SK-N-SH (cell line): Measurements from ENCODE around the gene TP53I3. TPM values are rescaled to one million over a fixed set of nuclear protein-coding genes. Genes with fewer than 3 reads are reported as not detected.

ENCODE experiments used
- CTCF ChIA-PET: fragments of 300-600, 350-600 bp; formaldehyde crosslinking; extraction: SDS; loops from one replicate; lab custom pipeline; 2021; lab: Yijun Ruan, JAX
- POLR2A ChIA-PET: fragments of 350-600 bp; sonication (Branson Sonifier 250); formaldehyde crosslinking; extraction: SDS; loops from one replicate; lab custom pipeline; 2020; ENCODE audit warnings: antibody characterized with exemption, inconsistent platforms; lab: Yijun Ruan, JAX
- DNase-seq: peaks from one replicate; pipeline ENCODE4 v3.0.0; 2012
- H2AFZ ChIP-seq: fragments of 200-600 bp; sonication (generic); 2 replicates; pipeline ENCODE4 v1.8.1; 2016; ENCODE audit warnings: antibody characterized with exemption, mild to moderate bottlenecking, low read depth
- H3F3A ChIP-seq: fragments of 200-600 bp; sonication (generic); replicated peaks from 2 replicates; pipeline ENCODE3; 2016; ENCODE audit warnings: antibody characterized with exemption, mild to moderate bottlenecking; ENCODE audit not compliant: insufficient read depth
- H3K27ac ChIP-seq, 2 experiments: fragments of 200-500 bp in 1 of 2; fragments of 200-600 bp in 1 of 2; sonication (Bioruptor generic) in 1 of 2; sonication (generic), shearing (Covaris generic) in 1 of 2; 2 replicates each; pipeline versions ENCODE4 v1.5.1 to v1.6.1; 2014 to 2016; ENCODE audit warnings: low read depth in 2 of 2, inconsistent platforms in 1 of 2, low read length in 1 of 2, mild to moderate bottlenecking in 1 of 2, mixed read lengths in 1 of 2
- H3K27me3 ChIP-seq: fragments of 200-600 bp; sonication (generic), shearing (Covaris generic); 2 replicates; pipeline ENCODE4 v1.6.1; 2016; ENCODE audit warnings: mixed run types; ENCODE audit not compliant: insufficient read depth
- H3K36me3 ChIP-seq, 2 experiments: fragments of 200-500 bp in 1 of 2; fragments of 200-600 bp in 1 of 2; sonication (Bioruptor generic) in 1 of 2; sonication (generic) in 1 of 2; replicated peaks in 1 of 2; 2 replicates each; pipeline versions ENCODE3 to v1.5.1; 2014 to 2016; ENCODE audit warnings: low read length in 1 of 2, mild to moderate bottlenecking in 1 of 2; ENCODE audit not compliant: insufficient read depth in 2 of 2, control insufficient read depth in 1 of 2
- H3K4me1 ChIP-seq, 2 experiments: fragments of 200-500 bp in 1 of 2; fragments of 200-600 bp in 1 of 2; sonication (Bioruptor generic) in 1 of 2; sonication (generic), shearing (Covaris generic) in 1 of 2; 2 replicates each; pipeline versions ENCODE4 v1.5.1 to v1.6.1; 2014 to 2016; ENCODE audit warnings: low read depth in 1 of 2, low read length in 1 of 2, mixed run types in 1 of 2; ENCODE audit not compliant: insufficient read depth in 2 of 2, control insufficient read depth in 1 of 2
- H3K4me2 ChIP-seq: fragments of 200-600 bp; sonication (generic), shearing (Covaris generic); 2 replicates; pipeline ENCODE4 v1.6.1; 2017; ENCODE audit warnings: mixed run types
- H3K4me3 ChIP-seq, 2 experiments: fragments of 200-500 bp in 1 of 2; fragments of 200-600 bp in 1 of 2; sonication (Bioruptor generic) in 1 of 2; sonication (generic), shearing (Covaris generic) in 1 of 2; 2 replicates each; pipeline versions ENCODE4 v1.5.1 to v1.8.1; 2014 to 2016; ENCODE audit warnings: low read depth in 2 of 2, inconsistent platforms in 1 of 2, low read length in 1 of 2, mild to moderate bottlenecking in 1 of 2, mixed read lengths in 1 of 2, moderate library complexity in 1 of 2
- H3K79me2 ChIP-seq: fragments of 200-600 bp; sonication (generic); 2 replicates; pipeline ENCODE4 v1.8.1; 2017; ENCODE audit warnings: mild to moderate bottlenecking; ENCODE audit not compliant: insufficient read depth
- H3K9ac ChIP-seq: fragments of 200-600 bp; sonication (generic); 2 replicates; pipeline ENCODE4 v1.6.1; 2017; ENCODE audit warnings: mixed run types
- H3K9me2 ChIP-seq: fragments of 200-600 bp; sonication (generic); 2 replicates; pipeline ENCODE4 v1.6.1; 2017; ENCODE audit warnings: mixed run types
- H3K9me3 ChIP-seq: fragments of 200-600 bp; sonication (generic); 2 replicates; pipeline ENCODE4 v1.6.1; 2017; ENCODE audit warnings: mixed run types, mild to moderate bottlenecking, moderate library complexity
- H4K20me1 ChIP-seq: fragments of 200-600 bp; sonication (generic); 2 replicates; pipeline ENCODE4 v1.6.1; 2017; ENCODE audit warnings: mild to moderate bottlenecking, mixed run types; ENCODE audit not compliant: insufficient read depth
- CHD2 ChIP-seq: fragments of 150-350 bp; IDR thresholded peaks from 2 replicates; pipeline ENCODE4 v1.6.1; 2018; ENCODE audit warnings: low read length; ENCODE audit not compliant: partially characterized antibody
- ELF1 ChIP-seq: IDR thresholded peaks from 2 replicates; pipeline ENCODE4 v1.4.0; 2012
- FOSL2 ChIP-seq: IDR thresholded peaks from 2 replicates; pipeline ENCODE4 v1.4.0; 2012; ENCODE audit warnings: low read depth, mild to moderate bottlenecking, moderate library complexity, borderline replicate concordance
- FOXM1 ChIP-seq: IDR thresholded peaks from 2 replicates; pipeline ENCODE4 v1.4.0; 2012; ENCODE audit warnings: low read depth, mild to moderate bottlenecking
- GATA2 ChIP-seq: sonication (generic); formaldehyde crosslinking; IDR thresholded peaks from 2 replicates; pipeline ENCODE4 v1.5.0; 2020; ENCODE audit warnings: mild to moderate bottlenecking, missing genetic modification reagents
- JUND ChIP-seq: IDR thresholded peaks from 2 replicates; pipeline ENCODE4 v1.4.0; 2012
- MXI1 ChIP-seq: IDR thresholded peaks from 2 replicates; pipeline ENCODE4 v1.6.1; 2012; ENCODE audit warnings: mild to moderate bottlenecking, low read depth, low read length, improper control_type of control experiment
- NFIC ChIP-seq: IDR thresholded peaks from 2 replicates; pipeline ENCODE4 v1.4.0; 2012; ENCODE audit warnings: borderline replicate concordance
- NRF1 ChIP-seq: IDR thresholded peaks from 2 replicates; pipeline ENCODE4 v1.6.1; 2012; ENCODE audit warnings: low read depth, mild to moderate bottlenecking, low read length
- RFX5 ChIP-seq: IDR thresholded peaks from 2 replicates; pipeline ENCODE4 v1.6.1; 2012; ENCODE audit warnings: mild to moderate bottlenecking, improper control_type of control experiment, low read length
- RXRA ChIP-seq: IDR thresholded peaks from 2 replicates; pipeline ENCODE4 v1.4.0; 2012; ENCODE audit warnings: low read depth, mild to moderate bottlenecking, borderline replicate concordance
- SIN3A ChIP-seq: IDR thresholded peaks from 2 replicates; pipeline ENCODE4 v1.6.1; 2012; ENCODE audit warnings: low read depth, mild to moderate bottlenecking, low read length, moderate library complexity, borderline replicate concordance
- SMC3 ChIP-seq: IDR thresholded peaks from 2 replicates; pipeline ENCODE4 v1.6.1; 2012; ENCODE audit warnings: low read depth, low read length, improper control_type of control experiment
- TCF12 ChIP-seq: IDR thresholded peaks from 2 replicates; pipeline ENCODE4 v1.4.0; 2012
- WGBS: methylation state at CpG from one replicate; pipeline ENCODE4 v1.1.6; 2017; ENCODE audit warnings: low lambda C conversion rate; 5-methylcytosine and 5-hydroxymethylcytosine counted together
- polyA plus RNA-seq, 3 experiments: library from polyadenylated mRNA; depleted of rRNA; stranded (reverse); fragments of >200 nt; gene quantifications; 2 replicates each; pipeline ENCODE4 v1.2.3, GENCODE V29; 2012
- TF ChIP-seq, protein P1 (sequence below): fragments of 200-600 bp; sonication (generic); IDR thresholded peaks from 2 replicates; pipeline ENCODE4 v1.6.1; 2017; ENCODE audit warnings: antibody characterized with exemption, mild to moderate bottlenecking, moderate library complexity
- TF ChIP-seq, protein P2 (sequence below): IDR thresholded peaks from 2 replicates; pipeline ENCODE4 v1.4.0; 2012; ENCODE audit warnings: low read depth
- TF ChIP-seq, protein P3 (sequence below): IDR thresholded peaks from 2 replicates; pipeline ENCODE4 v1.4.0; 2012; ENCODE audit warnings: low read depth, borderline replicate concordance
- TF ChIP-seq, protein P4 (sequence below): fragments of 150-350 bp; IDR thresholded peaks from 2 replicates; pipeline ENCODE4 v1.6.1; 2016; ENCODE audit warnings: mild to moderate bottlenecking, low read depth, low read length
- TF ChIP-seq, protein P5 (sequence below): IDR thresholded peaks from 2 replicates; pipeline ENCODE4; 2012

Gene TP53I3
- polyA plus RNA-seq, 1 of the 3 experiments (the other 2 are of a cell fraction) = 110 TPM

DNA sequence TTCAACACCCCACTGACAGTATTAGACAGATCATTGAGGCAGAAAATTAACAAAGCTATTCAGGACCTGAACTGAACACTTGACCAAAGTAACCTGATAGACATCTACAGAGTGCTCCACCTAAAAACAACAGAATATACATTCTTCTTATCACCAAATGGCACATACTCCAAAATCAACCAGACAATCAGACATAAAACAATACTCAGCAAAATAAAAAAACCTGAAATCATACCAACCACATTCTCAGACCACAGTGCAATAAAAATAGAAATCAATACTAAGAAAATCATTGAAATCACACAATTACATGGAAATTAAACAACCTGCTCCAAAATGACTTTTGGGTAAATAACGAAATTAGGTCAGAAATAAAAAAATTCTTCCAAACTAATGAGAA lies 22.7 kb upstream of the TP53I3 start:
- WGBS = 38% methylated on average over 1 of the region's 1 CpG
- no peak for DNase-seq
- CTCF ChIA-PET = interaction anchor here (1.2 kb wide), 1 partner anchor 17 kb away, joined by 4 read pairs; the partner anchor contains the start of gene FAM228B
- Histone ChIP-seq H2AFZ (no peak overlapping the region), H3K27ac (no peak overlapping the region), H3K9me2 (no peaks in the 10 kb centered on the region), H3K36me3 (no peaks in the 10 kb centered on the region), H4K20me1 (no peaks in the 10 kb centered on the region), H3K9ac (no peak overlapping the region), H3K9me3 (peaks cover 14% of the 10 kb centered on the region; the same call in 1 of the 2 replicates), H3K27me3 (no peaks in the 10 kb centered on the region), H3F3A (peaks cover 6% of the 10 kb centered on the region), H3K4me2 (no peak overlapping the region), H3K79me2 (no peaks in the 10 kb centered on the region), H3K4me1 (peaks cover 5 to 6% of the 10 kb centered on the region in 2 experiments; a peak in 1 of 4 replicates), H3K4me3 (no peak overlapping the region)
- POLR2A ChIA-PET = no interaction called here
- TF ChIP-seq FOXM1 (no peak), NFIC (no peak), SIN3A (no peak), GATA2 (CRISPR knock-in tag) (no peak), ELF1 (no peak), RXRA (no peak), NRF1 (no peak), FOSL2 (no peak), JUND (no peak), RFX5 (no peak), TCF12 (no peak), CHD2 (no peak), SMC3 (no peak), MXI1 (no peak)
- TF ChIP-seq, protein P1, sequence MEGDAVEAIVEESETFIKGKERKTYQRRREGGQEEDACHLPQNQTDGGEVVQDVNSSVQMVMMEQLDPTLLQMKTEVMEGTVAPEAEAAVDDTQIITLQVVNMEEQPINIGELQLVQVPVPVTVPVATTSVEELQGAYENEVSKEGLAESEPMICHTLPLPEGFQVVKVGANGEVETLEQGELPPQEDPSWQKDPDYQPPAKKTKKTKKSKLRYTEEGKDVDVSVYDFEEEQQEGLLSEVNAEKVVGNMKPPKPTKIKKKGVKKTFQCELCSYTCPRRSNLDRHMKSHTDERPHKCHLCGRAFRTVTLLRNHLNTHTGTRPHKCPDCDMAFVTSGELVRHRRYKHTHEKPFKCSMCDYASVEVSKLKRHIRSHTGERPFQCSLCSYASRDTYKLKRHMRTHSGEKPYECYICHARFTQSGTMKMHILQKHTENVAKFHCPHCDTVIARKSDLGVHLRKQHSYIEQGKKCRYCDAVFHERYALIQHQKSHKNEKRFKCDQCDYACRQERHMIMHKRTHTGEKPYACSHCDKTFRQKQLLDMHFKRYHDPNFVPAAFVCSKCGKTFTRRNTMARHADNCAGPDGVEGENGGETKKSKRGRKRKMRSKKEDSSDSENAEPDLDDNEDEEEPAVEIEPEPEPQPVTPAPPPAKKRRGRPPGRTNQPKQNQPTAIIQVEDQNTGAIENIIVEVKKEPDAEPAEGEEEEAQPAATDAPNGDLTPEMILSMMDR = no peak
- TF ChIP-seq, protein P2, sequence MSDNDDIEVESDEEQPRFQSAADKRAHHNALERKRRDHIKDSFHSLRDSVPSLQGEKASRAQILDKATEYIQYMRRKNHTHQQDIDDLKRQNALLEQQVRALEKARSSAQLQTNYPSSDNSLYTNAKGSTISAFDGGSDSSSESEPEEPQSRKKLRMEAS = no peak
- TF ChIP-seq, protein P3, sequence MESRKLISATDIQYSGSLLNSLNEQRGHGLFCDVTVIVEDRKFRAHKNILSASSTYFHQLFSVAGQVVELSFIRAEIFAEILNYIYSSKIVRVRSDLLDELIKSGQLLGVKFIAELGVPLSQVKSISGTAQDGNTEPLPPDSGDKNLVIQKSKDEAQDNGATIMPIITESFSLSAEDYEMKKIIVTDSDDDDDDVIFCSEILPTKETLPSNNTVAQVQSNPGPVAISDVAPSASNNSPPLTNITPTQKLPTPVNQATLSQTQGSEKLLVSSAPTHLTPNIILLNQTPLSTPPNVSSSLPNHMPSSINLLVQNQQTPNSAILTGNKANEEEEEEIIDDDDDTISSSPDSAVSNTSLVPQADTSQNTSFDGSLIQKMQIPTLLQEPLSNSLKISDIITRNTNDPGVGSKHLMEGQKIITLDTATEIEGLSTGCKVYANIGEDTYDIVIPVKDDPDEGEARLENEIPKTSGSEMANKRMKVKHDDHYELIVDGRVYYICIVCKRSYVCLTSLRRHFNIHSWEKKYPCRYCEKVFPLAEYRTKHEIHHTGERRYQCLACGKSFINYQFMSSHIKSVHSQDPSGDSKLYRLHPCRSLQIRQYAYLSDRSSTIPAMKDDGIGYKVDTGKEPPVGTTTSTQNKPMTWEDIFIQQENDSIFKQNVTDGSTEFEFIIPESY = no peak
- TF ChIP-seq, protein P4, sequence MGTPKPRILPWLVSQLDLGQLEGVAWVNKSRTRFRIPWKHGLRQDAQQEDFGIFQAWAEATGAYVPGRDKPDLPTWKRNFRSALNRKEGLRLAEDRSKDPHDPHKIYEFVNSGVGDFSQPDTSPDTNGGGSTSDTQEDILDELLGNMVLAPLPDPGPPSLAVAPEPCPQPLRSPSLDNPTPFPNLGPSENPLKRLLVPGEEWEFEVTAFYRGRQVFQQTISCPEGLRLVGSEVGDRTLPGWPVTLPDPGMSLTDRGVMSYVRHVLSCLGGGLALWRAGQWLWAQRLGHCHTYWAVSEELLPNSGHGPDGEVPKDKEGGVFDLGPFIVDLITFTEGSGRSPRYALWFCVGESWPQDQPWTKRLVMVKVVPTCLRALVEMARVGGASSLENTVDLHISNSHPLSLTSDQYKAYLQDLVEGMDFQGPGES = no peak
- TF ChIP-seq, protein P5, sequence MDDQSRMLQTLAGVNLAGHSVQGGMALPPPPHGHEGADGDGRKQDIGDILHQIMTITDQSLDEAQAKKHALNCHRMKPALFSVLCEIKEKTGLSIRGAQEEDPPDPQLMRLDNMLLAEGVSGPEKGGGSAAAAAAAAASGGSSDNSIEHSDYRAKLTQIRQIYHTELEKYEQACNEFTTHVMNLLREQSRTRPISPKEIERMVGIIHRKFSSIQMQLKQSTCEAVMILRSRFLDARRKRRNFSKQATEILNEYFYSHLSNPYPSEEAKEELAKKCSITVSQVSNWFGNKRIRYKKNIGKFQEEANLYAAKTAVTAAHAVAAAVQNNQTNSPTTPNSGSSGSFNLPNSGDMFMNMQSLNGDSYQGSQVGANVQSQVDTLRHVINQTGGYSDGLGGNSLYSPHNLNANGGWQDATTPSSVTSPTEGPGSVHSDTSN = no peak
